ENCODE results near the gene IMMP2L. TPM values are rescaled to one million over a fixed set of nuclear protein-coding genes. Genes with fewer than 3 reads are reported as not detected.

The IMMP2L gene
- total and polyA plus RNA-seq, 7 donors = 9.3 to 43.0 (median 19.2) TPM

DNA sequence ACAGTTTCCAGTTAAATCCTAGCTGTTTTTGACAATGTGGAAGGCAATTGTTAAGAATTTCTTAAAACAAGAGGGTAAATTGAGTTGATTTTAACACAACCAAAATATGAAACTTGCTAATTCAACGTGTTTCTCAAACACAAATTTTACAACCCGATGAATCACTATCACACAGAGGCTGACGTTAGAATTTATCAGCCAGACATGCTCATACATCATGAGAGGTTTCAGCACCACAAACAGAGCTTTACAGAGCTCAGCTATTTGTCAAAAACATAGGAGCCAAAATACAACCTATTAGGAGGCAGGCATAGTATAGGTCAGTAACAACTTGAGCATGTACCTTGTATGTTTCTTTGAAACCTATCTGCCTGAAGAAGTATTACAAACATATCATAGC, 435.3 kb downstream of the IMMP2L start:
- Histone ChIP-seq H3K27me3 (ENCODE audit: insufficient read depth in 3 of 3, low read length in 2 of 3) (no peaks in the 10 kb centered on the region), H3K27ac (no peak overlapping the region), H3K36me3 (ENCODE audit: insufficient read depth in 1 of 2, low read depth in 1 of 2) (no peaks in the 10 kb centered on the region), H3K4me3 (no peak overlapping the region), H3K4me1 (no peaks in the 10 kb centered on the region), H3K9me3 (no peaks in the 10 kb centered on the region)
- no peak for DNase-seq
- no peak for TF ChIP-seq CTCF (IDR thresholded peaks at IDR 0.05)
- no peak for ATAC-seq
- intact Hi-C loops (cut with DNase I) = no loop called here
- 41 to 48% (median 47%) methylated on average over 3 of the region's 3 CpGs for WGBS, 3 donors

DNA sequence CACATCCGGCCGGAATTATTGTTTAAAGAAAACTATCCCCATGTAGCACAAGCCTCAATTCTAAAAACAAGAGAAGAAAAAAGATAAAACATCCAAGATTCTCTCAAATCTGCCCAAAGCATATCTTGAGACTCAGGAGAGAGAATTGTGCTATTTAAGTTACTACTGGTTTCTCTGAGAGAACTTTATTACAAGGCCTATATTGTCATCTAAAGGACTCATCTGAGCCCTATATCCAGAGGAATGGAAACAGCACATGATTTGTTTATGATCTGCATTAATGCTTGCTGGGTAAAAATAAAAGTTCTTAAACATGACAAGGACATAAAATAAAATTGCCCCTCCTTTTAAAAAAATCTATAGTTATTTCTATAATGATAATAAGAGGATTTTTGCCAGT, 446.3 kb downstream of the IMMP2L start:
- intact Hi-C loops (cut with DNase I) = no loop called here
- 95 to 98% (median 97%) methylated on average over 2 of the region's 2 CpGs for WGBS, 3 donors

GRCh38 chr7:111113263-111114017, 448.9 kb downstream of the IMMP2L start:
- peaks cover 6% of the 10 kb centered on the region for H3K4me1 ChIP-seq
- no peaks in the 10 kb centered on the region for H3K27me3 ChIP-seq (ENCODE audit: insufficient read depth in 3 of 3, low read length in 2 of 3)
- no peak overlapping the region for H3K27ac ChIP-seq
- intact Hi-C loops (cut with DNase I) = no loop called here
- no peak for DNase-seq
- 59 to 74% (median 64%) methylated on average over 1 of the region's 1 CpG for WGBS, 3 donors
- ATAC-seq = no peak
- H3K4me3 ChIP-seq = no peak overlapping the region
- H3K36me3 ChIP-seq (ENCODE audit: insufficient read depth in 1 of 2, low read depth in 1 of 2) = no peaks in the 10 kb centered on the region
- H3K9me3 ChIP-seq = no peaks in the 10 kb centered on the region
- no peak for TF ChIP-seq CTCF (IDR thresholded peaks at IDR 0.05)

More for the DNA sequence above, 446.3 kb downstream of the IMMP2L start:
- Histone ChIP-seq H3K4me1 (peaks cover 6% of the 10 kb centered on the region), H3K9me3 (no peaks in the 10 kb centered on the region), H3K27me3 (ENCODE audit: insufficient read depth in 3 of 3, low read length in 2 of 3) (no peaks in the 10 kb centered on the region), H3K4me3 (no peak overlapping the region), H3K36me3 (ENCODE audit: insufficient read depth in 1 of 2, low read depth in 1 of 2) (no peaks in the 10 kb centered on the region), H3K27ac (no peak overlapping the region)
- ATAC-seq = no peak
- no peak for DNase-seq
- no peak for TF ChIP-seq CTCF (IDR thresholded peaks at IDR 0.05)

- Histone ChIP-seq H3K27me3 (ENCODE audit: insufficient read depth in 3 of 3, low read length in 2 of 3) (no peaks in the 10 kb centered on the region), H3K27ac (no peak overlapping the region), H3K4me1 (peaks cover 6% of the 10 kb centered on the region), H3K4me3 (no peak overlapping the region), H3K36me3 (ENCODE audit: insufficient read depth in 1 of 2, low read depth in 1 of 2) (no peaks in the 10 kb centered on the region), H3K9me3 (no peaks in the 10 kb centered on the region)
- no peak for DNase-seq
- no peak for ATAC-seq
- TF ChIP-seq CTCF (IDR thresholded peaks at IDR 0.05) = no peak
- 19 to 50% (median 23%) methylated on average over 2 of the region's 2 CpGs for WGBS, 3 donors
- intact Hi-C loops (cut with DNase I) = no loop called here
Observed at GRCh38 chr7:111112439-111112838, 449.9 kb downstream of the IMMP2L start.

GRCh38 chr7:111108496-111108895, 453.8 kb downstream of the IMMP2L start:
- TF ChIP-seq CTCF (IDR thresholded peaks at IDR 0.05) = no peak
- intact Hi-C loops (cut with DNase I) = no loop called here
- ATAC-seq (no peak), DNase-seq (no peak)
- Histone ChIP-seq H3K27me3 (ENCODE audit: insufficient read depth in 3 of 3, low read length in 2 of 3) (no peaks in the 10 kb centered on the region), H3K4me1 (peaks cover 3% of the 10 kb centered on the region), H3K9me3 (no peaks in the 10 kb centered on the region), H3K4me3 (no peak overlapping the region), H3K27ac (no peak overlapping the region), H3K36me3 (ENCODE audit: insufficient read depth in 1 of 2, low read depth in 1 of 2) (no peaks in the 10 kb centered on the region)
- WGBS, 3 donors = 72 to 81% (median 78%) methylated on average over 3 of the region's 3 CpGs

All from psoas muscle (tissue), 8 donors.